ENCODE measurements around the gene TOR4A.

TOR4A gene

GRCh38 chr9:137302449-137303150 lies 25.1 kb downstream of the TOR4A start:
- H3K4me3 ChIP-seq (replicated peaks in 1 of 2; ENCODE audit: low read depth in 2 of 2, low read length in 2 of 2) = peak overlapping the region; percentile 16 to 41
- peak in 1 of 2 donors; percentile 58 for DNase-seq (ENCODE audit: low read depth in 2 of 2)
- TF ChIP-seq CTCF (IDR thresholded peaks at IDR 0.05; ENCODE audit: low read depth, low read length) = peak; percentile 61

GRCh38 chr9:137303151-137303892 lies 25.8 kb downstream of the TOR4A start:
- DNase-seq (ENCODE audit: low read depth in 2 of 2) = no peak
- no peak overlapping the region for H3K4me3 ChIP-seq (replicated peaks in 1 of 2; ENCODE audit: low read depth in 2 of 2, low read length in 2 of 2)
- TF ChIP-seq CTCF (IDR thresholded peaks at IDR 0.05; ENCODE audit: low read depth, low read length) = no peak

GRCh38 chr9:137303893-137304382 lies 26.4 kb downstream of the TOR4A start:
- TF ChIP-seq CTCF (IDR thresholded peaks at IDR 0.05; ENCODE audit: low read depth, low read length) = no peak
- H3K4me3 ChIP-seq (replicated peaks in 1 of 2; ENCODE audit: low read depth in 2 of 2, low read length in 2 of 2) = no peak overlapping the region
- DNase-seq (ENCODE audit: low read depth in 2 of 2) = no peak

DNA sequence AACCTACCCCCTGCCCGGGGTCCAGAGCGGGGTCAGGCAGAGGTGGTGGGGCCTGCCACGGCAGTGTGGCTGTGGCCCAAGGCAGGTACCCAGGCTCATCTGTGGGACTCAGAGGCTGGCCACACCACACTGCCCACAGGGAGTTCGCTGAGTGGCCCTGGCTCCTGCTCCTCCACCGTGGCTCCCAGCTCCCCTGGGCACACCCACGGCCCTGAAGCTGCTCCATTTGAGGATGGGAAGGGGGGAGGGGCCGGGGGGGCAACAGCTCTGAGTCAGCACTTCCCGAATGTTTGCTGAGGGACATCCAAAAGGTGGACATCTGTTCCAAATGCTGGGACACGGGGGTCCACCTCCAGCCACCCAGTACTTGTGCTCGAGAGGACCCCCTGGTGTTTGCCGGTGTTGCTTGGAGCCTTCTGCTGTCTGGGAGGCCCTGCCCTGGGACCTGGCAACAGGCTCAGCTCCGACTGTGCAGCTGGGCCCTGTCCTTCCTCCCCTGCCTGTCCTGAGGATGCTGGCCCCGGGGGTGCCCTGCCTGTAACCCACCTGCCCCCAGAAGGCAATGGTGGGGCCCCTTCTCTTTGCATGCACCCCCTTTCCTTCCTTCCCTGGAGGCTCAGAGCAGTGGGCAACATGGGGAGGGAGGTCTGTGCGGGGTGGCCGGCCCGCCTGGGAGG lies 27.0 kb downstream of the TOR4A start:
- DNase-seq (ENCODE audit: low read depth in 2 of 2) = no peak
- H3K4me3 ChIP-seq (replicated peaks in 1 of 2; ENCODE audit: low read depth in 2 of 2, low read length in 2 of 2) = no peak overlapping the region
- TF ChIP-seq CTCF (IDR thresholded peaks at IDR 0.05; ENCODE audit: low read depth, low read length) = peak; percentile 15

- peak; percentile 20 for TF ChIP-seq CTCF (IDR thresholded peaks at IDR 0.05; ENCODE audit: low read depth, low read length)
- no peak overlapping the region for H3K4me3 ChIP-seq (replicated peaks in 1 of 2; ENCODE audit: low read depth in 2 of 2, low read length in 2 of 2)
- DNase-seq (ENCODE audit: low read depth in 2 of 2) = peak; percentile 35 to 47
These were observed 27.7 kb downstream of the TOR4A start for GRCh38 chr9:137305060-137305797.

- no peak for DNase-seq (ENCODE audit: low read depth in 2 of 2)
- no peak overlapping the region for H3K4me3 ChIP-seq (replicated peaks in 1 of 2; ENCODE audit: low read depth in 2 of 2, low read length in 2 of 2)
- no peak for TF ChIP-seq CTCF (IDR thresholded peaks at IDR 0.05; ENCODE audit: low read depth, low read length)
These were observed 28.2 kb downstream of the TOR4A start for GRCh38 chr9:137305798-137306065.
